Measurements from ENCODE around the gene LIPE.

LIPE gene

GRCh38 chr19:42411581-42412178, 15.5 kb downstream of the LIPE start:
- no peak for DNase-seq

GRCh38 chr19:42410371-42410770, 16.8 kb downstream of the LIPE start:
- DNase-seq = no peak

GRCh38 chr19:42409477-42409876, 17.7 kb downstream of the LIPE start:
- DNase-seq = no peak

GRCh38 chr19:42407816-42408175, 19.4 kb downstream of the LIPE start:
- DNase-seq = no peak

- DNase-seq = no peak
Measured at GRCh38 chr19:42407085-42407815, 19.9 kb downstream of the LIPE start.

- DNase-seq = no peak
Measured at GRCh38 chr19:42406111-42406510, 21.1 kb downstream of the LIPE start.

- DNase-seq = no peak
Measured at GRCh38 chr19:42403586-42403985, 23.6 kb downstream of the LIPE start.

- no peak for DNase-seq
Measured at GRCh38 chr19:42402376-42403116, 24.6 kb downstream of the LIPE start.

GRCh38 chr19:42401365-42402303, 25.6 kb downstream of the LIPE start:
- DNase-seq = peak; percentile 74

GRCh38 chr19:42400404-42400803, 26.8 kb downstream of the LIPE start:
- DNase-seq = no peak

- no peak for DNase-seq
Measured at GRCh38 chr19:42397263-42398166, 29.7 kb downstream of the LIPE start.

GRCh38 chr19:42396381-42397262, 30.6 kb downstream of the LIPE start:
- peak; percentile 96 for DNase-seq

- DNase-seq = no peak
Measured at GRCh38 chr19:42394751-42395150, 32.4 kb downstream of the LIPE start.

- DNase-seq = no peak
Measured at GRCh38 chr19:42392165-42392564, 35.0 kb downstream of the LIPE start.

- no peak for DNase-seq
Measured at GRCh38 chr19:42389899-42390298, 37.3 kb downstream of the LIPE start, which contains the start of gene CNFN. Gene CNFN, minus strand, starts transcription at chr19:42390297. Its CDS starts 1,260 bp downstream, at chr19:42389037.

GRCh38 chr19:42388851-42389489, 38.2 kb downstream of the LIPE start:
- DNase-seq = no peak

GRCh38 chr19:42386974-42387707, 40.0 kb downstream of the LIPE start:
- DNase-seq = peak; percentile 68

GRCh38 chr19:42380155-42380554, 47.0 kb downstream of the LIPE start:
- DNase-seq = no peak
